ENCODE measurements around the gene VSTM2L.

DNA sequence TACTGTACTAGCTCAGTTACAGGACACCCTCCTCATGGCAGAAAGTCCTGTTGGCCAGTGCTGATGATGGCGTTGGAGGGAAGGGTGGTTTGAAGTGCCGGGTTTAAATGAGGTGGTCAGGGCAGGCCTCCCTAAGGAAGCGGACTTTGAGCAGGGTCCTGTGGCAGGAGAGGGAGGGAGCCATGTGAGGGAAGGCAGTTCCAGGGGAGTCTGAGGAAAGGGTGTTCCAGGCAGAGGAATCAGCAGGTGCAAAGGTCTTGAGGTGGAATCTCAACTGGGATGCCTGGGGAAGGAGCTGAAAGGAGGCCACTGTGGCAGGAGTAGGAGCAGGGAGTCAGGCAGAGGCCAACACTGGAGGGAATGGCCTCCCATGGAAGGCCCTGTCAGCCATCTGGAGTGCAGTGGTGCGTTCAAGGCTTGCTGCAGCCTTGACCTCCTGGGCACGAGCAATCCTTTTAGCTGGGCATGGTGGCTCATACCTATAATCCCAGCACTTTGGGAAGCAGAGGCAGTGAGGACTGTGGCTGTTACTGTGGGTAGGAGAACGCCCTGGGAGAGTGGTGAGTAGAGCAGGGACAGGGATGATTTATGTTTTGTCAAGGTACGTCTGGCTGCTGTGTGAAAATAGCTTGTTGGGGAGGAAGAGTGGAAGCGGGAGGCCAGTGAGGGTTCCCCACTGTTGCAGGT is 26.2 kb downstream of the VSTM2L start:
- TF ChIP-seq, protein P1, sequence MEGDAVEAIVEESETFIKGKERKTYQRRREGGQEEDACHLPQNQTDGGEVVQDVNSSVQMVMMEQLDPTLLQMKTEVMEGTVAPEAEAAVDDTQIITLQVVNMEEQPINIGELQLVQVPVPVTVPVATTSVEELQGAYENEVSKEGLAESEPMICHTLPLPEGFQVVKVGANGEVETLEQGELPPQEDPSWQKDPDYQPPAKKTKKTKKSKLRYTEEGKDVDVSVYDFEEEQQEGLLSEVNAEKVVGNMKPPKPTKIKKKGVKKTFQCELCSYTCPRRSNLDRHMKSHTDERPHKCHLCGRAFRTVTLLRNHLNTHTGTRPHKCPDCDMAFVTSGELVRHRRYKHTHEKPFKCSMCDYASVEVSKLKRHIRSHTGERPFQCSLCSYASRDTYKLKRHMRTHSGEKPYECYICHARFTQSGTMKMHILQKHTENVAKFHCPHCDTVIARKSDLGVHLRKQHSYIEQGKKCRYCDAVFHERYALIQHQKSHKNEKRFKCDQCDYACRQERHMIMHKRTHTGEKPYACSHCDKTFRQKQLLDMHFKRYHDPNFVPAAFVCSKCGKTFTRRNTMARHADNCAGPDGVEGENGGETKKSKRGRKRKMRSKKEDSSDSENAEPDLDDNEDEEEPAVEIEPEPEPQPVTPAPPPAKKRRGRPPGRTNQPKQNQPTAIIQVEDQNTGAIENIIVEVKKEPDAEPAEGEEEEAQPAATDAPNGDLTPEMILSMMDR (IDR thresholded peaks at IDR 0.05): no peak
- no peak for TF ChIP-seq POLR2A (IDR thresholded peaks at IDR 0.05)
- no peak for TF ChIP-seq POLR2AphosphoS5 (IDR thresholded peaks at IDR 0.05)
